Spleen (tissue), 7 donors: ENCODE results near the gene EPN2.
"Not testable (repeated sequence)": the region's sequence is repeated elsewhere in the genome, so short reads cannot be mapped to it uniquely, and the experiment has no call there.

ENCODE experiments used
- CTCF ChIP-seq, 11 experiments: fragments of 200-600 bp in 7 of 11; fragments of 450-650 bp in 4 of 11; sonication (generic) in 4 of 11; IDR thresholded peaks in 8 of 11; conservative IDR thresholded peaks in 3 of 11; 1 replicate in 7 of 11; 2 replicates in 4 of 11; pipeline versions ENCODE4 v1.4.0 to v1.8.0; 2016 to 2021; ENCODE audit warnings: antibody characterized with exemption in 11 of 11, inconsistent platforms in 4 of 11, mild to moderate bottlenecking in 1 of 11
- POLR2A ChIP-seq, 3 donors: fragments of 450-650 bp; IDR thresholded peaks; one replicate each; pipeline ENCODE4 v1.5.1; 2017; ENCODE audit warnings: antibody characterized with exemption in 3 of 3, mild to moderate bottlenecking in 1 of 3
- donor health status: DM: no; HTN: no; CAD: no; lungs with moderate emphysema.
- donor health status: DM: no; HTN: no; CAD: no.
- donor health status: DM: no; HTN: no; CAD: no.

GRCh38 chr17:19237139-19237388 is at the start of gene EPN2:
- TF ChIP-seq CTCF (IDR thresholded peaks at IDR 0.05 in 8 of 11, conservative IDR thresholded peaks at IDR 0.05 in 3 of 11) = peak in 1 of 11 experiments; percentile 48
- not testable (repeated sequence) for TF ChIP-seq POLR2A (IDR thresholded peaks at IDR 0.05)
